Parathyroid adenoma (tissue), 2 donors: ENCODE results near the gene ARHGEF38.

ENCODE experiments used
- H2AFZ ChIP-seq: fragments of 300-600 bp; sonication (generic); one replicate; pipeline ENCODE4 v1.7.0; 2017; ENCODE audit warnings: antibody characterized with exemption, mild to moderate bottlenecking
- H3K27ac ChIP-seq: fragments of 300-600 bp; sonication (generic); one replicate; pipeline ENCODE4 v1.7.0; 2017
- H3K27me3 ChIP-seq: fragments of 300-600 bp; sonication (generic); one replicate; pipeline ENCODE4 v1.7.0; 2017; ENCODE audit warnings: low read length; ENCODE audit not compliant: control insufficient read depth, insufficient read depth
- H3K36me3 ChIP-seq: fragments of 300-600 bp; sonication (generic); one replicate; pipeline ENCODE4 v1.7.0; 2017; ENCODE audit warnings: low read length; ENCODE audit not compliant: control insufficient read depth, insufficient read depth
- H3K4me1 ChIP-seq: fragments of 300-600 bp; sonication (generic); one replicate; pipeline ENCODE4 v1.7.0; 2017; ENCODE audit warnings: control low read depth
- H3K4me2 ChIP-seq: fragments of 300-600 bp; sonication (generic); one replicate; pipeline ENCODE4 v1.7.0; 2017; ENCODE audit warnings: low read length
- H3K4me3 ChIP-seq: fragments of 300-600 bp; sonication (generic); one replicate; pipeline ENCODE4 v1.7.0; 2017; ENCODE audit warnings: low read depth, low read length
- H3K79me2 ChIP-seq: fragments of 300-600 bp; sonication (generic); one replicate; pipeline ENCODE4 v1.7.0; 2017; ENCODE audit warnings: control low read depth
- H3K9ac ChIP-seq: fragments of 300-600 bp; sonication (generic); one replicate; pipeline ENCODE4 v1.7.0; 2017; ENCODE audit warnings: mild to moderate bottlenecking
- H3K9me3 ChIP-seq: fragments of 300-600 bp; sonication (generic); one replicate; pipeline ENCODE4 v1.7.0; 2017; ENCODE audit warnings: low read length; ENCODE audit not compliant: control insufficient read depth
- CTCF ChIP-seq: fragments of 300-600 bp; sonication (generic); IDR thresholded peaks from one replicate; pipeline ENCODE4 v1.7.0; 2017; ENCODE audit warnings: antibody characterized with exemption, mild to moderate bottlenecking
- donor health status: primary hyperparathyroidism.

The ARHGEF38 gene

GRCh38 chr4:105657117-105657765 is 104.8 kb downstream of the ARHGEF38 start:
- H3K9me3 ChIP-seq, result no peaks in the 10 kb centered on the region
- no peak for TF ChIP-seq CTCF
- H3K4me3 ChIP-seq, result no peak overlapping the region
- H3K4me2 ChIP-seq, result no peak overlapping the region
- no peak overlapping the region for H3K27ac ChIP-seq
- H3K36me3 ChIP-seq, result no peaks in the 10 kb centered on the region
- H2AFZ ChIP-seq, result no peak overlapping the region
- no peaks in the 10 kb centered on the region for H3K79me2 ChIP-seq
- no peaks in the 10 kb centered on the region for H3K27me3 ChIP-seq
- no peak overlapping the region for H3K9ac ChIP-seq
- no peaks in the 10 kb centered on the region for H3K4me1 ChIP-seq

GRCh38 chr4:105659190-105659589 is 106.8 kb downstream of the ARHGEF38 start:
- Histone ChIP-seq H3K27ac (no peak overlapping the region), H3K4me1 (no peaks in the 10 kb centered on the region), H3K9ac (no peak overlapping the region), H3K36me3 (no peaks in the 10 kb centered on the region), H3K9me3 (no peaks in the 10 kb centered on the region), H3K4me3 (no peak overlapping the region), H2AFZ (no peak overlapping the region), H3K4me2 (no peak overlapping the region), H3K27me3 (no peaks in the 10 kb centered on the region), H3K79me2 (no peaks in the 10 kb centered on the region)
- TF ChIP-seq CTCF, result no peak

- no peak for TF ChIP-seq CTCF
- Histone ChIP-seq H3K36me3 (no peaks in the 10 kb centered on the region), H3K79me2 (no peaks in the 10 kb centered on the region), H3K4me2 (no peak overlapping the region), H3K9me3 (no peaks in the 10 kb centered on the region), H3K27ac (no peak overlapping the region), H3K4me3 (no peak overlapping the region), H3K27me3 (no peaks in the 10 kb centered on the region), H3K4me1 (no peaks in the 10 kb centered on the region), H3K9ac (no peak overlapping the region), H2AFZ (no peak overlapping the region)
Measured at GRCh38 chr4:105661028-105661427, 108.6 kb downstream of the ARHGEF38 start.

GRCh38 chr4:105662935-105663675 is 110.7 kb downstream of the ARHGEF38 start:
- Histone ChIP-seq H3K4me3 (no peak overlapping the region), H3K9ac (no peak overlapping the region), H2AFZ (no peak overlapping the region), H3K27ac (no peak overlapping the region), H3K9me3 (no peaks in the 10 kb centered on the region), H3K79me2 (no peaks in the 10 kb centered on the region), H3K27me3 (no peaks in the 10 kb centered on the region), H3K4me2 (no peak overlapping the region), H3K4me1 (no peaks in the 10 kb centered on the region), H3K36me3 (no peaks in the 10 kb centered on the region)
- TF ChIP-seq CTCF, result no peak
